COR-L47 (cell line): ENCODE measurements around the gene CORO2B.

Experiments used
- DNase-seq: peaks from one replicate; lab custom pipeline; 2025; lab: John Stamatoyannopoulos, UW

The CORO2B gene

GRCh38 chr15:68572309-68572708, 6.5 kb upstream of the CORO2B start:
- DNase-seq = no peak

GRCh38 chr15:68572921-68573320, 5.9 kb upstream of the CORO2B start:
- DNase-seq = no peak

- DNase-seq = no peak
These were observed 4.7 kb upstream of the CORO2B start for GRCh38 chr15:68574046-68574445.

- no peak for DNase-seq
These were observed 4.2 kb upstream of the CORO2B start for GRCh38 chr15:68574629-68575028.

GRCh38 chr15:68576235-68576892, 2.4 kb upstream of the CORO2B start:
- peak; percentile 87 for DNase-seq

GRCh38 chr15:68578175-68578979, 416 bp upstream of the CORO2B start:
- DNase-seq = peak; percentile 65

DNA sequence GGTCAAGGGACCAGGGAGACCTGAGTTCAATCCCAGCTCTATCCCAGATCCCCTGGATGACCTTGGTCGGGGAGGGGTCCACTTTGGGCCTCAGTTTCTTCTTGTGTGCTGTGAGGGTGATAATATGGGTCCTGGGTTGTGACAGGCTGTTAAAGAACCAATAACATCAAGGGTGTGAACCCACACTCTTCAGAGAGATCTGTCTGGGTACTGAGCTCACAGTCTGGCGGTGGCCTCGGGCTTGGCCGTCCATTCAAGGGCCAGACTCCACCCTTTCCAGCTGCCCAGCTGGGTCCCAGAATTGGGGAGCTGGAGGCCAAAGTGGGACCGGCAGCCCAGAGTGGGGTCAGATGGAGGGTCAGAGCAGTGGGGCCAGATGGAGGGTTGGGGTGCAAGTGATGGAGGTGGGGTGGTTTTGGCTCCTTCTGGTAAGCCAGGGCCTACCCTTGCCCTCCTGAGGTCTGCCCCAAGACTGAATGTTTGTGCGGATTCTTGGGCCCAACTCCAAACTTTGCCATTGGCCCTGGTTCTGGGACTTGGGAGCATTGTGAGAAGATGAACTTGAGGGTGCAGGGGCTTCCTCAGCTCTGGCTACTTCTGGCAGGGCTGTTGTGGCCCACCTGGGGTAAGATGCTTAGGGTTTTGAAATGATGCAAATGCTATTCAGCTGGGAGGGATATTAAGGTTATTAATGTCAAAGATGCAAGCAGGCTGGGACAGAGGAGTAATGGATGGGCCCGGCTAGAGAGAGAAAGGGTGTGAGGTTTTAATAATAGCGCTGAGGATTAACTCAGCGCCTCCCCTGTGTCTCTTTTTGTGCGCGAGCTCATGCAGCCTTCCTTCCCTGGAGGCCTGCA, 1.5 kb downstream of the CORO2B start:
- no peak for DNase-seq

GRCh38 chr15:68580883-68581155, 2.0 kb downstream of the CORO2B start:
- no peak for DNase-seq

- no peak for DNase-seq
These were observed 2.9 kb downstream of the CORO2B start for GRCh38 chr15:68581725-68582124.

DNA sequence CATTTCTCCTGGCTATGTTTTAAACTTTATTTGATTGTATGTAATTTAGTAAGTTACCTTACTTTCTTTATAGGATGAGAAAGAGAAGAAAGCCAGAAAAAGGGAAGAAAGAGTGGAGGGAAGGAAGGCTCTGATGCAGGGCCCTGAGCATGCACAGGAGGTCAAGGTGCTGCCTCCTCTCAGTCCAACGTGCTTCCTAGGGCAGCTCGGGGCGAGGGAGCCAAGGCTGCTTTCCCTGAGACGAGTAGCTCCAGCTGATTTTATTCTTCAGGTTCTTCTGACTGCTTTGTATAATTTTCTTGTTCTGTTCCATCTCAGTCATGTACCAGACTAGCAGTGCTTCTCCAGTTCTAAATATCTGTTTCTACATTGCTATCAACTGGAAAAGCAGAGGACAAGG, 3.4 kb downstream of the CORO2B start:
- DNase-seq = no peak

GRCh38 chr15:68582864-68583263, 4.1 kb downstream of the CORO2B start:
- no peak for DNase-seq

DNA sequence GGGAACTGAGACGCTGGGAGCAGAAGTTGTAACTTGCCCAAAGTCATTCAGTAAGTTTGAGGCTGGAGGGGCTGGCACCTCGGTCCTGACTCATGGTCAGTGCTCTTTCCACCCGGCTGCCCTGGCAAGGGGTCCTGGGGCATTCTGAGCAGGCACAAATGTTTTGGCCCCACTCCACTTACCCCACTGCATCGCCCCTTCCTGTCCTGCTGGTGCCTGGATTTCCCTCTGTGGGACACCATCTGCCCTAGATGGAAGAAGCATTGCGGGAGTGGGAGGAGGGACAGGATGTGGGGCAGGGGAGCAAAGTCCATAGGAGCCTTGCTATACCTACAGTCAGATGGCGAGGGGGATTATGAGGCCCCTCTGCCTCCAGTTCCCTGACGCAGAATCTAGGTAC, 4.5 kb downstream of the CORO2B start:
- no peak for DNase-seq

DNA sequence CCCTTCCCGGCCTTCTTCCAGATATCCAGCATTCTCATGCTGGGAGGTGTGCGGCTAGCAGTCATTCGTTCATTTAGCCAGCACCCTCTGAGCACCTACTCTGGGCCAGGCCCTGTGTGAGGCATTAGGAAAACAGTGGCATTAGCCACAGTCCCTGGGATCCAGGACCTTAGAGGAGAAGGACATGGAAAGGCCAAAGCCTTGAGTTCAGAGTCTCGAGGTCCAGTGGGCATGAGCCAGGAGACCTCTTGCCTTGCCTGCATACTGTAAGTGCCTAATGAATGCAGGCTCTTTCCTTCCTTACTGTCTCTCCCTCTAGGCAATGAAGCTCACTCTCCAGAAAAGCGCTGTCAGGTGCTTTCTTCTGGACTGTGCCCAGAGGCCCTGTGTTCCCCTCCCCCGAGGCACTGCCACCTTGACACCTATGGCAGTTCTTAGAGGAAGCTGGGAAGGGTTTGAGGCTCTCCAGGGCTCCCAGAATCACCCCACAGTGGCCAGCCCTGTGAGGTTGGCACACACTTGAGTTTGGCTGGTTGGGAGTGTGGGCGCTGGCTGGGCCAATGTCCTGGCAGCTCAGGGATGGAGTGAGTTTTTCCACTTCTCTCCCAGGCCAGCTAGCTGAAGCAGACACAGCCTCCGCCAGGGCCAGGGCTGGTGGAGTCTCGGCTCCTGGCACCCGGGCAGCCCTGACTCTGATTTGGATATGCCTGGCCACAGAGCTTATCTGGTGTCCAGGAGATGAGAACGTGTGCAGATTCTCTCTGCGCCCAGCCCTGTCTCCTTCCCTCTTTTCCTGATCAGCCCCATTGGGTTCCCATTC, 5.4 kb downstream of the CORO2B start:
- DNase-seq = no peak

- peak; percentile 97 for DNase-seq
These were observed 6.2 kb downstream of the CORO2B start for GRCh38 chr15:68584756-68585573.

DNA sequence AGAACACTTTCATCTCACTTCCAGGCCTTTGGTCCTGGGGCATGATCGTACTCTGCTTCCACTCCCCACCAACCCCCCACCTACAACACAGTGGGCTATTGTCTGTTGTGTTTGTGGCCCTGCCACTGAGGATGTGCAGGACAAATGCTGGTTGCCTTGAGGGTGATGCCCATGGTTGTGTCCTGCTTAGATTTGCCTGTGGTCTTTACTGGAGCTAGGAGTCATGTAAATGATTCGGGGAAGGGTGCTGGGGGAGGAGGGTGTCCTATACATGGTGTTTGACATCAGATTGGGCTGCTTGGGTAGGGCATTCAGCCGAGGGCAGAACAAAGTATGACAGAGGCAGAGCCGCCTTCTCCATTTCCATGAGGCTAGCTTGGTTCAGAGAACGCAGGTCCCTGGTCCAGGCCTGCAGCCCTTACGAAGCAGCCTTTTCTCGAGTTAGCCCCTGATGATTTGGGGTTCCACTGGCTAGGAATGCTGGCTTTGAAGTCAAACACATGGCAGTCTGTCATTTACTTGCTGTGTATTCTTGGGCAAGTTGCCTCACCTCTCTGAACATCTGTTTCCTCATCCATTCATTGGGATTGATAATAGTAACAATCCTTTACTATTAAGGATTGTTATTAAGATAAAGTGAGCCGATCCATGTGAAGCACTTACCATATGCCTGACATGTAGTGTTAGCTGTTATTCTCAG, 6.9 kb downstream of the CORO2B start:
- no peak for DNase-seq

DNA sequence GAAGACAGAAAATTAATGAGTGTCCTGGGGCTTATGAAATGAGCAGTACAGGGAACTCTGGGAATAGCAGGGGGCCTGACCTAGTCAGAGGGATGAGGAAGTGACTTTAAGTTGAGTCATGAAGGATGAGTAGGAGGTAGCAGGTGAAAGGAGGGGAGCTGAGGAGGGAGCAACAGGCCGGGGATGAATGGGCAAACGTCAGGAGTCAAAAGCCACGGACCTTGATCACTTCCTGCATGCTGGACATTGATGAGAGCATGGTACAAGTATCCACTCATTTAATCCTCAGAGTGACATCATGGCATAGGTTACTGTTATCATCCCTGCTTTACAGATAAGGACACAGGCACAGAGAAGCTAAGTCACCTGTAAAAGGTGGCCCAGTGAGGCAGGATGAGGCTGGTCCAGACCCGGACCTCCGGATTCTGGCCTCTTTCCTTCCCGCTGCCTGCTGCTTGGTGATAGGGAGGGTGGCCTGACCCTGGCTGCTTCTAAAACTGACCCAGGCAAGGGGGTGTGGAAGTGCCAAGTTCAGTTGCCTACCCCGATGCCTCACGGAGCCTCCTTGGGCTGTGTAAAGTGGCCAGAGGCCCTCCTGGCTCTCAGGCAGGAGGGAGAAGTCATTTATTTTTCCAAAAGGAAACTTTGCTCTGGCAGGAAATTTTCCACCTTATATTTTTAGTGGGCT, 7.6 kb downstream of the CORO2B start:
- no peak for DNase-seq

GRCh38 chr15:68587769-68588385, 9.1 kb downstream of the CORO2B start:
- DNase-seq = no peak

DNA sequence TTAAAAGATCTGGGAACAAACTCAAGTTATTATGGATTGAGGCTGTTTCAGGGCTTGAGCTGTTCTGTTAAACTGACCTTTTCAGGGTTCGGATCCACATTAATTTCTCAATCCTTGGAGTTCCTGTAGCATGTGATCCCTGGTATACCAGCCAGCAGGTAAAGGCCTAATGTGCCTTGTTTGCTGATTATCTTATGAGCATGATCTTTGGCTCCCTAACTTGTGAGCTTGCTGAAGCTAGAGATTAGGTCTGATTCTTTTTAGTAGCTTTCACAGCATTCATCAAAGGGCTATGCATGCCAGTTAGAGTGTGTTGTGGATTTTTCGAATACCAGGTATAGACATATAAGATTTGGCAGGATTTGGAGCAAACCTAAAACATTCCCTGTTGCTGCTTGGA, 10.3 kb downstream of the CORO2B start:
- DNase-seq = no peak
